Measurements from ENCODE around the gene RBM34.
"Not testable (repeated sequence)": the region's sequence is repeated elsewhere in the genome, so short reads cannot be mapped to it uniquely, and the experiment has no call there.

Gene RBM34

DNA sequence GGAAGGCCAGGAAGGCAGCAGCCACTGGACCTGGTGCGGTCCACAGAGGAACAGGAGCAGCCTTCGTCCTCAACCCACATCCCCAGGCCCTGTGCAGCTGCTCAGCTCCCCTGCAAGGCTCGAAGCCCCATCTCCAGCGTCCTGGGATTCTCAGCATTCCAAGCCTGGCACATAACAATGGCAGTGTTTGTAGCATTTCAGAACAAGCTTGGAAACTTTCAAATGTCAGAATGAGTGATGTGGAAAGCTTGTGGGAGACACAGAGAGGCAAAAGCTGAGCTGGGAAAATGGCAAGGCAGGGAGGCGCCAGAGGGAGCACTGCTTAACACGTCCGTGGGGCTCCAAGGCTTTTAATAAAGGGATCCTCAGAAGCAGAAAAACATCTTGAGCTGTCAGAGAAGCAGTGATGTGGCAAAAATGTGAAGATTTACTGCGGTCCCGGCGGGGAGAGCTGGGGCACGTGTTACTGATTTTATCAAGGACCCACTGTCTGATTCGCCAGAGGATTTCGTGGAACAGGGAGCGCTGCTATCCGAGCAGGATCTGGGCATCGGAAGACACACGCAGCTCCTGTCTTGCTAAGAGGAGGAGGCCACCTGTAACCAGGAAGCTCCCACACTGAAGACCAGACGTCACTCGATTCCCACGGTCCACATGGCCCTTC lies 70.5 kb downstream of the RBM34 start:
- no peak for FAIRE-seq

DNA sequence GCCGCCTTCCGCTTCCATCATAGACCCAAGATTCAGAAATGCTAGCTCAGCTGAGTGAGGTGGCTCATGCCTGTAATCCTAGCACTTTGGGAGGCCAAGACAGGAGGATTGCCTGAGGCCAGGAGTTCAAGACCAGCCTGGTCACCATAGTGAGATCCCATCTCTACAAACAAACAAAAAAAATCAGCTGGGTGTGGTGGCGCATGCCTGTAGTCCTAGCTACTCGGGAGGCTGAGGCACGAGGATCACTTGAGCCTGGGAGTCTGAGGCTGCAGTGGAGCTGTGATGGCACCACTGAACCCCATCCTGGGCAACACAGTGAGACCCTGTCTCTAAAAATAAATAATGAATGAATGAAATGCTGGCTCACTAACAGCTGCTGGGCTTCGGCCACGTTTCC lies 72.1 kb downstream of the RBM34 start:
- FAIRE-seq, result no peak

DNA sequence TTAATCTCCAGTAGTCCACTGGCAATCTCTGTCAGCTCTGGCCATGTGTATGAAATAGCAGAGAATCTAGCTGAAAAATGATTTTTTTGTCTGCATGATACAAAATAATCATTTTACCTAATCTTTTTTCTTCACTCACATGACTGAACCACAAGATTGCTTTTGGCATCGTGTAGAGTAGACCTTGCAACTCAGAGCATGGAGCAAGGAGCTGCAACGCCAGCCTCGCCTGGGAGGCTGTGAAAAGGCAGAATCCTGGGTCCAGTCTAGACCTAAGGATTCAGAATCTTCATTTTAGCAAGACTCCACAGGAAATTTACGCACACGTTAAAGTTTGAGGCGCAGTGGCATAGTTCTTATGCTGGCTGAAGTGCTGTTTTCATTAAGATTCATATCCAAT lies 72.6 kb downstream of the RBM34 start:
- FAIRE-seq, result no peak

DNA sequence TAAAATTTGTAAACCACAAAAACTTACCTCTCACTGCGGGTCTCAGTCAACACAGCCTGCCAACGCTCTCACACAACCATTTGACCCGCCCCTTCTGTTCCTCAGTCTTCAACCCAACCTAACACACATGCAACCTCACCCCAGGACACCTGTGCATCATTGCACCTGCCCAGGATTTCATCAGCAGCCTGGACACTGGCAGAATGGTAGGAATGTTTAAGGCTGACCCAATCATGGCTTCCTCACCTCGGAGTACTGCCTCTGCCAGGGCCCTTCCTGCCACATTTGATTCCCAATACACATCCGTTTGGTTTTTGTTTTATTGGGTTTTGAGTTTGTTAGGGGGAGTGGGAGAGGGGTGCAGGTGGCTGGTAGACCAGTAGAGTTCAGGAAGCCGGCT lies 73.1 kb downstream of the RBM34 start:
- FAIRE-seq, result no peak

DNA sequence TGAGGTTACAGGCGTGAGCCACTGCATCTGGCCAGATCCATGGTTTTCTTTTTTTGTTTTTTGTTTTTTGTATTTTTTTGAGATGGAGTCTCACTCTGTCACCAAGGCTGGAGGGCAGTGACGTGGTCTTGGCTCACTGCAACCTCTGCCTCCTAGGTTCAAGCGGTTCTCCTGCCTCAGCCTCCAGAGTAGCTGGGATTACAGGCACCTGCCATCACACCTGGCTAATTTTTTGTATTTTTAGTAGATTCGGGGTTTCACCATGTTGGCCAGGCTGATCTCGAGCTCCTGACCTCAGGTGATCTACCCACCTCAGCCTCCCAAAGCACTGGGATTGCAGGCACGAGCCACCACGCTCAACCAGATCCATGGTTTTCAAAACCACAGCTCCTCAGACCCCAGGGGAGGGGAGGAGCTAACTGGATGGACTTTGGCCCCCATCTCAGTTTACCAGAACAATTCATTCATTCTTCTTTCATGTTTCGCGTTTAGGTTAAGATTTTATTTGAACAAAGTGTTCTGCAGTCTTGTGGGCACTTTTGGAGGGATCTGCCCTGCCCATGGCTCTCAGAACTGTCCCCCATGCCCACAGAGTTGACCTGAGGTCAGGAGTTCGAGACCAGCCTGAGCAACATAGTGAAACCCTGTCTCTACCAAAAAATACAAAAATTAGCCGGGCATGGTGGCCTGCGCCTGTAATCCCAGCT lies 75.5 kb downstream of the RBM34 start:
- not testable (repeated sequence) for FAIRE-seq
